Caco-2 (cell line): ENCODE results near the gene MAD1L1. TPM values are rescaled to one million over a fixed set of nuclear protein-coding genes. Genes with fewer than 3 reads are reported as not detected.
"Not testable (repeated sequence)": the region's sequence is repeated elsewhere in the genome, so short reads cannot be mapped to it uniquely, and the experiment has no call there.

Source experiments
- BruUV-seq: library from RNA; stranded (reverse); fragments of 400-500 nt; replicated peaks from 2 replicates; lab custom pipeline; 2021; lab: Mats Ljungman, UMichigan
- CTCF ChIA-PET: fragments of 300-600 bp; sonication (Branson Sonifier 250); formaldehyde crosslinking; loops from one replicate; lab custom pipeline; 2022; ENCODE audit warnings: antibody characterized with exemption; lab: Charles Lee
- POLR2A ChIA-PET: fragments of 300-600 bp; sonication (Branson Sonifier 250); formaldehyde crosslinking; loops from one replicate; lab custom pipeline; 2022; ENCODE audit warnings: antibody characterized with exemption; lab: Charles Lee
- DNase-seq, 2 experiments: peaks; one replicate each; pipeline versions ENCODE4 v3.0.0 to v3.0.0-alpha.2; 2020 to 2022
- H3K27me3 ChIP-seq: replicated peaks from 2 replicates; pipeline ENCODE4 v1.6.0; 2011; ENCODE audit warnings: low read length; ENCODE audit not compliant: control insufficient read depth, insufficient read depth
- H3K36me3 ChIP-seq: 2 replicates; pipeline ENCODE4 v1.5.1; 2011; ENCODE audit warnings: low read length; ENCODE audit not compliant: control insufficient read depth, insufficient read depth
- H3K4me1 ChIP-seq: fragments of 250-450 bp; sonication (Bioruptor Pico); 2 replicates; pipeline ENCODE4 v1.5.1; 2020; ENCODE audit warnings: mild to moderate bottlenecking
- H3K4me3 ChIP-seq: 2 replicates; pipeline ENCODE4 v1.5.1; 2011; ENCODE audit warnings: low read depth, mild to moderate bottlenecking, control low read depth, low read length
- H3K9me3 ChIP-seq: fragments of 250-450 bp; sonication (Bioruptor Pico); 2 replicates; pipeline ENCODE4 v1.5.1; 2020; ENCODE audit warnings: mild to moderate bottlenecking, moderate library complexity
- H3K27ac Mint-ChIP-seq: one replicate; pipeline ENCODE4 v1.8.0; 2022; ENCODE audit warnings: mixed read lengths; ENCODE audit not compliant: unreplicated experiment
- H3K27me3 Mint-ChIP-seq: one replicate; pipeline ENCODE4 v1.8.0; 2022; ENCODE audit warnings: mixed read lengths; ENCODE audit not compliant: insufficient read depth, unreplicated experiment
- H3K36me3 Mint-ChIP-seq: one replicate; pipeline ENCODE4 v1.8.0; 2022; ENCODE audit warnings: mild to moderate bottlenecking, mixed read lengths; ENCODE audit not compliant: insufficient read depth, unreplicated experiment
- H3K4me1 Mint-ChIP-seq: one replicate; pipeline ENCODE4 v1.8.0; 2022; ENCODE audit warnings: low read depth, mixed read lengths; ENCODE audit not compliant: unreplicated experiment
- H3K4me3 Mint-ChIP-seq: one replicate; pipeline ENCODE4 v1.8.0; 2022; ENCODE audit warnings: mild to moderate bottlenecking, moderate library complexity, mixed read lengths; ENCODE audit not compliant: unreplicated experiment
- H3K9me3 Mint-ChIP-seq: one replicate; pipeline ENCODE4 v1.8.0; 2022; ENCODE audit warnings: mixed read lengths; ENCODE audit not compliant: unreplicated experiment
- intact Hi-C: fragments of 100-400 bp; cut with micrococcal nuclease; formaldehyde crosslinking; loops from one replicate; pipeline ENCODE4 v1.10.0; 2022; ENCODE audit not compliant: unreplicated experiment
- total RNA-seq: library from RNA; stranded (reverse); gene quantifications from 2 replicates; pipeline ENCODE4 v1.2.3, GENCODE V29; 2022
- TF ChIP-seq, protein P1 (sequence below), 2 experiments: fragments of 200-600 bp in 1 of 2; IDR thresholded peaks; 1 replicate in 1 of 2; 2 replicates in 1 of 2; pipeline versions ENCODE4 v1.5.1 to v1.8.0; 2011 to 2022; ENCODE audit warnings: antibody characterized with exemption in 1 of 2, control low read depth in 1 of 2, inconsistent platforms in 1 of 2, low read depth in 1 of 2, low read length in 1 of 2, mild to moderate bottlenecking in 1 of 2, moderate library complexity in 1 of 2; ENCODE audit not compliant: insufficient read depth in 1 of 2, severe bottlenecking in 1 of 2, unreplicated experiment in 1 of 2

The MAD1L1 gene
- total RNA-seq, 1 experiment from 2014 or later = 58.6 TPM

- intact Hi-C loops = no loop called here
- Histone ChIP-seq H3K4me3 (no peak overlapping the region), H3K4me1 (no peaks in the 10 kb centered on the region), H3K9me3 (no peaks in the 10 kb centered on the region), H3K27me3 (no peaks in the 10 kb centered on the region), H3K36me3 (no peaks in the 10 kb centered on the region)
- ChIA-PET CTCF (no interaction called here), POLR2A (no interaction called here)
- no TSS peak for BruUV-seq
- peaks cover 10% of the 10 kb centered on the region for H3K9me3 Mint-ChIP-seq
- no peak for DNase-seq
- peaks cover 37% of the 10 kb centered on the region for H3K36me3 Mint-ChIP-seq
- H3K4me1 Mint-ChIP-seq = no peaks in the 10 kb centered on the region
- TF ChIP-seq, protein P1, sequence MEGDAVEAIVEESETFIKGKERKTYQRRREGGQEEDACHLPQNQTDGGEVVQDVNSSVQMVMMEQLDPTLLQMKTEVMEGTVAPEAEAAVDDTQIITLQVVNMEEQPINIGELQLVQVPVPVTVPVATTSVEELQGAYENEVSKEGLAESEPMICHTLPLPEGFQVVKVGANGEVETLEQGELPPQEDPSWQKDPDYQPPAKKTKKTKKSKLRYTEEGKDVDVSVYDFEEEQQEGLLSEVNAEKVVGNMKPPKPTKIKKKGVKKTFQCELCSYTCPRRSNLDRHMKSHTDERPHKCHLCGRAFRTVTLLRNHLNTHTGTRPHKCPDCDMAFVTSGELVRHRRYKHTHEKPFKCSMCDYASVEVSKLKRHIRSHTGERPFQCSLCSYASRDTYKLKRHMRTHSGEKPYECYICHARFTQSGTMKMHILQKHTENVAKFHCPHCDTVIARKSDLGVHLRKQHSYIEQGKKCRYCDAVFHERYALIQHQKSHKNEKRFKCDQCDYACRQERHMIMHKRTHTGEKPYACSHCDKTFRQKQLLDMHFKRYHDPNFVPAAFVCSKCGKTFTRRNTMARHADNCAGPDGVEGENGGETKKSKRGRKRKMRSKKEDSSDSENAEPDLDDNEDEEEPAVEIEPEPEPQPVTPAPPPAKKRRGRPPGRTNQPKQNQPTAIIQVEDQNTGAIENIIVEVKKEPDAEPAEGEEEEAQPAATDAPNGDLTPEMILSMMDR (IDR thresholded peaks at IDR 0.05; ENCODE audit: insufficient read depth in 1 of 2, low read depth in 1 of 2, low read length in 1 of 2, severe bottlenecking in 1 of 2, unreplicated experiment in 1 of 2) = no peak
- no peak overlapping the region for H3K4me3 Mint-ChIP-seq
- H3K27me3 Mint-ChIP-seq = no peaks in the 10 kb centered on the region
- H3K27ac Mint-ChIP-seq = no peak overlapping the region
These were observed 300.8 kb downstream of the MAD1L1 start for GRCh38 chr7:1931951-1932270.

DNA sequence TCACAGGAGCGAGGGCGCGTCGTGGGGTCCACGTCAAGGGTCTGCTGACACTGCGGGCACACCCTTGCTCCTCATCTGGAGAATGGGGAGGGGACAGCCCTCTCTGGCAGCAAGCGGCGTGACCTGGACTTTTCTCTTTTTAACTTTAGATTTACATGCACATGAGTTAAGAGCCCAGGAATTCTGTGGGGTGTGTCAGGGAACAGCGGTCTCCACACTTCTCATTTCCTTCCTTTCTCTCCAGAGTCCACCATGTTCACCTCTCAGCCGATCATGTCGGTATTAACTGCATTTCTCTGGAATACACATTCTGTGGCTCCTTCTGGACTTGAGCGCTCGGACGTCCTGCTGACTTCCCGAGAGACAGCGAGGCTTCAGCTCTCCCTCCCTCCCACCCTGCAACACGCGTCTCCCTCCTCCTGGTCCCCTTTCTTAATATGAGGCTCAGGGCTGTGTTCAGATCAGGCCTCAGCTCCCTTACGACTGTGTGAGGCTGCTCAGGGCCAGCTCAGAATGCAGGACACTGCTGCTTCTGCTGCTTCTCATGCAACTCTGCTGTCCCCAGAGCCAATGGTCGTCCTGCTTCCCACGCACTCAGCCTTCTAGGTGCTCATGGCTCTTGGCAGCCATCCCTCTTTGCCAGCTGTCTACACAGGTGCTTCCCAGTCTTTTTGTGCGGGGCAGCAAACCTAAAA, 301.3 kb downstream of the MAD1L1 start:
- Mint-ChIP-seq H3K4me1 (no peaks in the 10 kb centered on the region), H3K27me3 (no peaks in the 10 kb centered on the region), H3K27ac (peak overlapping the region; percentile 63), H3K9me3 (peaks cover 10% of the 10 kb centered on the region), H3K4me3 (no peak overlapping the region), H3K36me3 (peaks cover 33% of the 10 kb centered on the region)
- POLR2A ChIA-PET = no interaction called here
- H3K4me1 ChIP-seq = no peaks in the 10 kb centered on the region
- no peaks in the 10 kb centered on the region for H3K27me3 ChIP-seq
- CTCF ChIA-PET = no interaction called here
- no TSS peak for BruUV-seq
- intact Hi-C loops = no loop called here
- no peaks in the 10 kb centered on the region for H3K36me3 ChIP-seq
- TF ChIP-seq, protein P1 (IDR thresholded peaks at IDR 0.05; ENCODE audit: insufficient read depth in 1 of 2, low read depth in 1 of 2, low read length in 1 of 2, severe bottlenecking in 1 of 2, unreplicated experiment in 1 of 2) = no peak
- no peaks in the 10 kb centered on the region for H3K9me3 ChIP-seq
- DNase-seq = no peak
- H3K4me3 ChIP-seq = no peak overlapping the region

DNA sequence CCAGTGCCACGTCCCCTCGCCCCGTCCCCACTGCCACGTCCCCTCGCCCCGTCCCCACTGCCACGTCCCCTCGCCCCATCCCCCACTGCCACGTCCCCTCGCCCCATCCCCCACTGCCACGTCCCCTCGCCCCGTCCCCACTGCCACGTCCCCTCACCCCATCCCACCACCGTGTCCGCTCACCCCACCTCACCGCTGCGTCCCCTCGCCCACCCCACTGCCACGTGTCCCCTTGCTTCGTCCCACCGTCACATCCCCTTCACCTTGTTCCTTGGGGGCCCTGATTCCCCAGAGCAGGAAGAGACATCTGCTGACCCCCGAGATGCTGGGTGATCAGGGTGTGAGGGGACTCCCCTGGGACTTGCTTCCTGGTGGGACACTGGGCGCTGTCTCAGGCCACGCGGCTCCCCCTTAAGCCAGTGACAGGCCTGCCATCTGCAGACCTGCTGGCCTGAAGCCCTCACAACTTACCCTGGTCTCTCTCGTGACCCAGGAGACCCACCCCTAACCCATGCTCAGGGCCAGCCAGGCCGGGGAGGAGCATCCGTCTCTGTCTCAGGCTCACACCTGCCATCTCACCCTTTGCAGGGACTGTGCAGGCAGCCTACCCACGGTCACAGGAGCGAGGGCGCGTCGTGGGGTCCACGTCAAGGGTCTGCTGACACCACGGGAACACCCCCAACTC, 302.2 kb downstream of the MAD1L1 start:
- POLR2A ChIA-PET = no interaction called here
- H3K4me3 ChIP-seq = no peak overlapping the region
- Mint-ChIP-seq H3K36me3 (peaks cover 38% of the 10 kb centered on the region), H3K4me3 (no peak overlapping the region), H3K27me3 (no peaks in the 10 kb centered on the region), H3K27ac (no peak overlapping the region), H3K9me3 (peaks cover 10% of the 10 kb centered on the region), H3K4me1 (no peaks in the 10 kb centered on the region)
- TF ChIP-seq, protein P1 (IDR thresholded peaks at IDR 0.05; ENCODE audit: insufficient read depth in 1 of 2, low read depth in 1 of 2, low read length in 1 of 2, severe bottlenecking in 1 of 2, unreplicated experiment in 1 of 2) = no peak
- H3K9me3 ChIP-seq = no peaks in the 10 kb centered on the region
- H3K4me1 ChIP-seq = no peaks in the 10 kb centered on the region
- no peak for DNase-seq
- no peaks in the 10 kb centered on the region for H3K36me3 ChIP-seq
- BruUV-seq = no TSS peak
- CTCF ChIA-PET = no interaction called here
- intact Hi-C loops = no loop called here
- H3K27me3 ChIP-seq = no peaks in the 10 kb centered on the region

DNA sequence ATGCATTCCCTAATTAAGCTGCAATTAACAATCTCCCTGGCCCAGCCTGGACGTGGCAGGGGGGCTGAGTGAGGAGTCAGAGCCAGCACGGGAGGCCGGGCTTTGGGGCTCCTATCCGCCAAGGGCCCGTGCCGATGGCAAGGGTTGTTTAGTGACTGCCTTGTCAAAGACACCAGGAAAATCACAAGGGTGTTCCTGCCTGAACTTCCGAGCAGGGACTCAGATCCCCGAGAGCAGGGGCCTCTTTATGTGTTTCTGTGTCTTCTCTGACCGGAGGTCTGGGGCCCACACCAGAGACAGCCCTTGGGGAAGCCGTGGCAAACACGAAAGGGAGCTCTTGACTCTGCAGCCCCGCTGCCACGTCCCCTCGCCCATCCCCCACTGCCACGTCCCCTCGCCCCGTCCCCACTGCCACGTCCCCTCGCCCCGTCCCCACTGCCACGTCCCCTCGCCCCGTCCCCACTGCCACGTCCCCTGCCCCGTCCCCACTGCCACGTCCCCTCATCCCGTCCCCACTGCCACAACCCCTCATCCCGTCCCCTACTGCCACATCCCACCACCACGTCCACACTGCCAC, 303.3 kb downstream of the MAD1L1 start:
- H3K9me3 ChIP-seq, intact Hi-C loops, H3K27me3 Mint-ChIP-seq, H3K36me3 ChIP-seq, H3K4me3 Mint-ChIP-seq, H3K27me3 ChIP-seq, H3K4me1 Mint-ChIP-seq, H3K4me3 ChIP-seq, DNase-seq, POLR2A ChIA-PET, H3K4me1 ChIP-seq, H3K27ac Mint-ChIP-seq, BruUV-seq: not testable (repeated sequence)
- Mint-ChIP-seq H3K9me3 (peaks cover 10% of the 10 kb centered on the region), H3K36me3 (peaks cover 35% of the 10 kb centered on the region)
- CTCF ChIA-PET = interaction anchor here (0.7 kb wide), 1 partner anchor 22 kb away, joined by 9 read pairs; no protein-coding TSS in a partner anchor
